Natural killer cell (primary cell): ENCODE data around the gene ZKSCAN2. TPM values are rescaled to one million over a fixed set of nuclear protein-coding genes. Genes with fewer than 3 reads are reported as not detected.

Source experiments
- ATAC-seq, 3 donors: fragments of 150-1000 bp in 2 of 3; fragments of 200-7000 bp in 1 of 3; cut with Tn5 transposase; 1 replicate in 1 of 3; 2 replicates in 2 of 3; pipeline ENCODE4 v1.10.0; 2021; ENCODE audit warnings: mild to moderate bottlenecking in 2 of 3, moderate library complexity in 2 of 3
- DNase-seq, 2 donors: peaks; one replicate each; pipeline versions ENCODE4 v3.0.0 to v3.0.0-alpha.2; 2013 to 2021; ENCODE audit warnings: mixed read lengths in 1 of 2
- H3K27ac ChIP-seq: one replicate; pipeline ENCODE4 v1.5.1; 2013; ENCODE audit warnings: mild to moderate bottlenecking, low read length
- H3K27me3 ChIP-seq: one replicate; pipeline ENCODE4 v1.6.1; 2013; ENCODE audit warnings: low read length; ENCODE audit not compliant: control insufficient read depth, insufficient read depth
- H3K36me3 ChIP-seq: one replicate; pipeline ENCODE4 v1.6.1; 2013; ENCODE audit warnings: low read length; ENCODE audit not compliant: control insufficient read depth, insufficient read depth
- H3K4me1 ChIP-seq: one replicate; pipeline ENCODE4 v1.6.1; 2013; ENCODE audit warnings: low read length; ENCODE audit not compliant: control insufficient read depth, insufficient read depth
- H3K4me3 ChIP-seq: one replicate; pipeline ENCODE4 v1.5.1; 2013; ENCODE audit warnings: low read length
- H3K9me3 ChIP-seq: one replicate; pipeline ENCODE4 v1.6.1; 2013; ENCODE audit warnings: low read length; ENCODE audit not compliant: control insufficient read depth, insufficient read depth
- H3K27ac Mint-ChIP-seq, 2 donors: one replicate each; pipeline ENCODE4 v1.8.0; 2022; ENCODE audit warnings: mild to moderate bottlenecking in 2 of 2, mixed read lengths in 2 of 2, moderate library complexity in 1 of 2
- H3K27me3 Mint-ChIP-seq, 2 donors: one replicate each; pipeline ENCODE4 v1.8.0; 2022; ENCODE audit warnings: low read depth in 2 of 2, mixed read lengths in 2 of 2
- H3K36me3 Mint-ChIP-seq: one replicate; pipeline ENCODE4 v1.8.0; 2022; ENCODE audit warnings: mixed read lengths
- H3K4me1 Mint-ChIP-seq, 2 donors: one replicate each; pipeline ENCODE4 v1.8.0; 2022; ENCODE audit warnings: mixed read lengths in 2 of 2
- H3K4me3 Mint-ChIP-seq: one replicate; pipeline ENCODE4 v1.8.0; 2022; ENCODE audit warnings: mild to moderate bottlenecking, moderate library complexity, mixed read lengths
- H3K9me3 Mint-ChIP-seq, 2 donors: one replicate each; pipeline ENCODE4 v1.8.0; 2022; ENCODE audit warnings: mixed read lengths in 2 of 2
- CTCF ChIP-seq: fragments of 200-600 bp; IDR thresholded peaks from one replicate; pipeline ENCODE4 v1.8.0; 2022; ENCODE audit warnings: antibody characterized with exemption
- WGBS: methylation state at CpG from one replicate; pipeline ENCODE4 v1.1.7; 2013; ENCODE audit warnings: missing lambda C conversion rate; ENCODE audit not compliant: insufficient coverage; 5-methylcytosine and 5-hydroxymethylcytosine counted together
- intact Hi-C: fragments of 100-400 bp; cut with micrococcal nuclease; formaldehyde crosslinking; loops from one replicate; pipeline ENCODE4 v1.14.2; 2022
- total RNA-seq, 4 donors: library from RNA; stranded (reverse); fragments of 120-200 nt in 1 of 4; gene quantifications; one replicate each; pipeline versions ENCODE4 v1.2.3 to v1.2.4, GENCODE V29; 2013 to 2022

Gene ZKSCAN2
- total RNA-seq, result 1 to 10 TPM; 6.7 to 7.0 (median 6.8) TPM
- 3.7 TPM for total RNA-seq (2013)

DNA sequence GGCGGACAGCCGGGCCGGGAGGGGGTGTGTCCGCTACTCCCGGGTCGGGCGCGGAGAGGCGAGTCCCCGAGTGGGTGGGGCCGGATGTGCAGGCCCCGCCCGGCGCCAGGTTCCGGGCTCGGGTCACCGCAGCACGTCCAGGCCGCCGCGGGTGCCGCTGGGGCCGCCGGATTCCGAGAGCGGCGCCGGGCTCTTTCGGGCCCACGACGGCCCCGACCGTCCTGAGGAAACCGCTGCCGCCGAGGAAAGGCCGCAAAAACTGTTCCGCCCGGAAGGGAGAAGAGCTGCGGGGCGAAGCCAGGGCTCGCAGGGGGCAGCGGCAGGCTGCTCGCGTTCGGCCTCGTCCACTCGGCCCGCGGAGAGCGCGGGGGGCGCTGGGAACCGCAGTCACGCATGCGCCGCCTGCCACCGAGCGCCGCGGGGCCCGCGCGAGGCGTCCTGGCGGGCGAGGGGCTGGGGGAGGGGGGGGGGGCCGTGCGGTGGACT lies at the start of gene ZKSCAN2:
ZKSCAN2 (minus strand) TSS at position 376 of the 486 bp plus-strand sequence. CDS start 718 bp downstream, outside the sequence.
- no peaks in the 10 kb centered on the region for H3K9me3 ChIP-seq
- Mint-ChIP-seq H3K4me3 (peak within 1 kb of the TSS; percentile 95), H3K27me3 (no peaks in the 10 kb centered on the region), H3K4me1 (peaks cover 51 to 54% of the 10 kb centered on the region in 2 donors), H3K36me3 (no peaks in the 10 kb centered on the region), H3K27ac (peak within 1 kb of the TSS; percentile 89 to 97), H3K9me3 (no peaks in the 10 kb centered on the region)
- peak within 1 kb of the TSS; percentile 96 for H3K27ac ChIP-seq
- ATAC-seq (peak; percentile 78 to 89 (median 83)), DNase-seq (peak; percentile 74 to 89)
- no peak for TF ChIP-seq CTCF
- H3K27me3 ChIP-seq, result no peaks in the 10 kb centered on the region
- intact Hi-C loops, result no loop called here
- peaks cover 2% of the 10 kb centered on the region for H3K36me3 ChIP-seq
- peak within 1 kb of the TSS; percentile 91 for H3K4me3 ChIP-seq
- under 1% methylated on average over 69 of the region's 69 CpGs for WGBS
- peaks cover 19% of the 10 kb centered on the region for H3K4me1 ChIP-seq

- no peak overlapping the region for H3K27ac ChIP-seq
- no peaks in the 10 kb centered on the region for H3K4me1 Mint-ChIP-seq
- no peak overlapping the region for H3K4me3 ChIP-seq
- intact Hi-C loops, result no loop called here
- 66% methylated on average over 4 of the region's 4 CpGs for WGBS
- no peak overlapping the region for H3K27ac Mint-ChIP-seq
- peaks cover 0 to 4% of the 10 kb centered on the region in 2 donors for H3K27me3 Mint-ChIP-seq
- no peaks in the 10 kb centered on the region for H3K9me3 Mint-ChIP-seq
- no peaks in the 10 kb centered on the region for H3K36me3 ChIP-seq
- no peaks in the 10 kb centered on the region for H3K36me3 Mint-ChIP-seq
- peaks cover 3% of the 10 kb centered on the region for H3K9me3 ChIP-seq
- no peak for ATAC-seq
- DNase-seq, result no peak
- H3K4me1 ChIP-seq, result no peaks in the 10 kb centered on the region
- TF ChIP-seq CTCF, result no peak
- no peak overlapping the region for H3K4me3 Mint-ChIP-seq
- no peaks in the 10 kb centered on the region for H3K27me3 ChIP-seq
These were observed 42.3 kb upstream of the ZKSCAN2 start for GRCh38 chr16:25299792-25300590.

GRCh38 chr16:25298165-25298872 lies 40.7 kb upstream of the ZKSCAN2 start:
- H3K4me3 Mint-ChIP-seq, result no peak overlapping the region
- ATAC-seq (no peak), DNase-seq (no peak)
- no peak overlapping the region for H3K27ac Mint-ChIP-seq
- Histone ChIP-seq H3K36me3 (no peaks in the 10 kb centered on the region), H3K4me3 (no peak overlapping the region), H3K9me3 (no peaks in the 10 kb centered on the region), H3K27ac (no peak overlapping the region), H3K27me3 (no peaks in the 10 kb centered on the region), H3K4me1 (no peaks in the 10 kb centered on the region)
- WGBS, result 85% methylated on average over 4 of the region's 5 CpGs
- H3K4me1 Mint-ChIP-seq, result no peaks in the 10 kb centered on the region
- no peaks in the 10 kb centered on the region for H3K9me3 Mint-ChIP-seq
- peaks cover 0 to 4% of the 10 kb centered on the region in 2 donors for H3K27me3 Mint-ChIP-seq
- intact Hi-C loops, result no loop called here
- TF ChIP-seq CTCF, result no peak
- H3K36me3 Mint-ChIP-seq, result no peaks in the 10 kb centered on the region
